ENCODE results near the gene UBE2I. TPM values are rescaled to one million over a fixed set of nuclear protein-coding genes. Genes with fewer than 3 reads are reported as not detected.

Gene UBE2I
- total RNA-seq, 4 donors from 2014 or later, result 25.9 to 133 (median 63.0) TPM

DNA sequence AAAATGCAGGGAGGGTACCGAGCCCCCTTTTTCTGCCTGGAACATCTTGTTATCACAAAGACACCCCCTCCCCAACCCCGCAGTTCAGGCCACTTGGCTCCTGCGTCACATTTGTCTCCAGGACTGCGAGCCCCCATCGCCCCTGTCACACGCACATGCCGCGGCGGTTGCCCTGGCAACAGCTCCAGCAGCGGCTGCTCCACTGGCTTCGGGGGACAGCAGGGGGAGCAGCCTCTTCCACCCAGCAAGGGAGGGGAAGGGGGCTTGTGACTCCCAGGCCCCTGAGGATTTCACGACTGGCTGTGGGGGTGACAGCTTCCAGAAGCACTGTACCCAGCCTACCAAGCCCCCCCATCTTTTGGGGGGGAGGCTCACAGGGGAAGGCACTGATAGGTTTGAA is 26.6 kb downstream of the UBE2I start:
- peaks cover 8 to 15% of the 10 kb centered on the region in 2 donors for H3K27me3 ChIP-seq

DNA sequence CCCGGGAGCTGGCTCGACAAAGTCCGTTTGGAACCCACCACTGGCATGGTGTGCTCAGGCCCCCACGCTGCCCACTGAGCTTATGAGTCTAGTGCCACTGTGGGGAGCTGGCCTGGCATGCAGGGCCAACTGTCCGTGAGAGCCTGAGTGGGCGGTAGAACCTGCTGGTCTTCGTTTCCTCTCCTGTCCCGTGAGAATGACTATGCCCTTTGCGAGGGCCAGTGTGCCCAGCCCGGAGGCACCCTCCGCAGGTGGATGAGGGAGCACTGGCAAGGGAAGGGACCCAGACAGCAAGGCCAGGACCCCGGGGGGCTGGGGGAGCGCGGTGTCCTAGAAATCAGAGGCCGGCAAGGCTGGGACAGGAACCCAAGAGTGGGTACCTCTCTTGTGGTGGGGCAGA is 27.2 kb downstream of the UBE2I start:
- DNase-seq, result no peak
- no peak overlapping the region for H3K4me3 ChIP-seq
- no peaks in the 10 kb centered on the region for H3K36me3 ChIP-seq
- intact Hi-C loops (cut with DNase I; ENCODE audit: low total_unique reads), result no loop called here
- TF ChIP-seq, protein P1, sequence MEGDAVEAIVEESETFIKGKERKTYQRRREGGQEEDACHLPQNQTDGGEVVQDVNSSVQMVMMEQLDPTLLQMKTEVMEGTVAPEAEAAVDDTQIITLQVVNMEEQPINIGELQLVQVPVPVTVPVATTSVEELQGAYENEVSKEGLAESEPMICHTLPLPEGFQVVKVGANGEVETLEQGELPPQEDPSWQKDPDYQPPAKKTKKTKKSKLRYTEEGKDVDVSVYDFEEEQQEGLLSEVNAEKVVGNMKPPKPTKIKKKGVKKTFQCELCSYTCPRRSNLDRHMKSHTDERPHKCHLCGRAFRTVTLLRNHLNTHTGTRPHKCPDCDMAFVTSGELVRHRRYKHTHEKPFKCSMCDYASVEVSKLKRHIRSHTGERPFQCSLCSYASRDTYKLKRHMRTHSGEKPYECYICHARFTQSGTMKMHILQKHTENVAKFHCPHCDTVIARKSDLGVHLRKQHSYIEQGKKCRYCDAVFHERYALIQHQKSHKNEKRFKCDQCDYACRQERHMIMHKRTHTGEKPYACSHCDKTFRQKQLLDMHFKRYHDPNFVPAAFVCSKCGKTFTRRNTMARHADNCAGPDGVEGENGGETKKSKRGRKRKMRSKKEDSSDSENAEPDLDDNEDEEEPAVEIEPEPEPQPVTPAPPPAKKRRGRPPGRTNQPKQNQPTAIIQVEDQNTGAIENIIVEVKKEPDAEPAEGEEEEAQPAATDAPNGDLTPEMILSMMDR (IDR thresholded peaks at IDR 0.05), result no peak
- TF ChIP-seq POLR2A (IDR thresholded peaks at IDR 0.05), result no peak
- peaks cover 8 to 15% of the 10 kb centered on the region in 2 donors for H3K27me3 ChIP-seq
- H3K9me3 ChIP-seq, result no peaks in the 10 kb centered on the region
- no peak overlapping the region for H3K27ac ChIP-seq
- H3K4me1 ChIP-seq, result peaks cover 0 to 9% of the 10 kb centered on the region in 2 donors

More for the DNA sequence above, 26.6 kb downstream of the UBE2I start:
- Histone ChIP-seq H3K9me3 (no peaks in the 10 kb centered on the region), H3K4me3 (no peak overlapping the region), H3K36me3 (no peaks in the 10 kb centered on the region), H3K4me1 (peaks cover 0 to 9% of the 10 kb centered on the region in 2 donors), H3K27ac (no peak overlapping the region)
- intact Hi-C loops (cut with DNase I; ENCODE audit: low total_unique reads), result no loop called here
- no peak for DNase-seq
- no peak for TF ChIP-seq POLR2A (IDR thresholded peaks at IDR 0.05)
- TF ChIP-seq, protein P1 (IDR thresholded peaks at IDR 0.05), result no peak

DNA sequence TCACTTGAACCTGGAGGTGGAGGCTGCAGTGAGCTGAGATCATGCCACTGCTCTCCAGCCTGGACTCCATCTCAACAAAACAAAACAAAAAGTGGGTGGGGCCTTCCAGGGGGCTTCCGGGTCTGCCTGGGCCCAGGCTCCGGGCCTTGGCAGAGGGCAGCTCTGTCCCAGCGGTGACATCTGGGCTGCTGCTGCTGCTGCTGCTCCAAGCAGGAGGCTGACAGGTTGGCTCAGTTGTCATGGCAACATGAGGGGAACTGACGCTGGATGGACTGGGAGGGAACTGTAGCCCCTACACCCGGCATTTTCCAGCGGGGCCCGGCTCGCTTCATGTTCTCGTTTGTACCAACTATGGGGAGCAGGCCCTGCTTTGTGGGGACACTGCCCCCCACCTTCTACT is 28.1 kb downstream of the UBE2I start:
- peaks cover 0 to 9% of the 10 kb centered on the region in 2 donors for H3K4me1 ChIP-seq
- TF ChIP-seq POLR2A (IDR thresholded peaks at IDR 0.05), result no peak
- TF ChIP-seq, protein P1 (IDR thresholded peaks at IDR 0.05), result no peak
- intact Hi-C loops (cut with DNase I; ENCODE audit: low total_unique reads), result no loop called here
- H3K4me3 ChIP-seq, result no peak overlapping the region
- peaks cover 8 to 18% of the 10 kb centered on the region in 2 donors for H3K27me3 ChIP-seq
- H3K27ac ChIP-seq, result no peak overlapping the region
- H3K36me3 ChIP-seq, result no peaks in the 10 kb centered on the region
- no peak for DNase-seq
- H3K9me3 ChIP-seq, result no peaks in the 10 kb centered on the region

DNA sequence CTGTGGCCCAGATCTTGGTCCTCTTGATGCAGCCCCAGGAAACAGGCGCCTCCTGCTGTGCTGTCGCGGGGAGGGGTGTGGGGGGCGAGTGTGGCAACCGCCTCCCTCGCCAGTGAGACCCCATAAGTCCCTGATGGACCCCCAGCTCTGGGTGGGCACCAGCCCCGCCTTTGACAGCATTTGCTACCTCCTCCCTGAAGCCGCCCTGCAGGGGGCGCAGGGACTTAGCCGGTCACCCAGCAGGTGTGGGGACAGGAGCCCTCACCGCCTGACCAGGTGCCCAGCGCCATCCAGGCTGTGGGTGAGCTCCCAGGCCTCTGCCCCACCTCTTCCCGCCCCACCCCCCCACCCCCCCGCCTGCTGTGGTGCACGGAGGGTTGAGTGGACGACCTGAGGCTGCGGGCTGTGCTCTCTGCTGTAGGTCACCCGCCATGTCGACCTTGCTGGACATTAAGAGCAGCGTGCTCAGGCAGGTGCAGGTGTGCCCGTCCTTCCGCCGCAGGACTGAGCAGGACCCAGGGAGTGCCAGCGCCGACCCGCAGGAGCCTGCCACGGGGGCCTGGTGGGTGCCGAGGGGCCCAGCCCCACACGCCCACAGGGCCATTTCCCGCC is 28.8 kb downstream of the UBE2I start:
- no peak for DNase-seq
- no peaks in the 10 kb centered on the region for H3K9me3 ChIP-seq
- H3K36me3 ChIP-seq, result no peaks in the 10 kb centered on the region
- peaks cover 8 to 18% of the 10 kb centered on the region in 2 donors for H3K27me3 ChIP-seq
- intact Hi-C loops (cut with DNase I; ENCODE audit: low total_unique reads), result no loop called here
- H3K27ac ChIP-seq, result no peak overlapping the region
- H3K4me1 ChIP-seq, result peaks cover 0 to 9% of the 10 kb centered on the region in 2 donors
- no peak for TF ChIP-seq POLR2A (IDR thresholded peaks at IDR 0.05)
- TF ChIP-seq, protein P1 (IDR thresholded peaks at IDR 0.05), result no peak
- no peak overlapping the region for H3K4me3 ChIP-seq

DNA sequence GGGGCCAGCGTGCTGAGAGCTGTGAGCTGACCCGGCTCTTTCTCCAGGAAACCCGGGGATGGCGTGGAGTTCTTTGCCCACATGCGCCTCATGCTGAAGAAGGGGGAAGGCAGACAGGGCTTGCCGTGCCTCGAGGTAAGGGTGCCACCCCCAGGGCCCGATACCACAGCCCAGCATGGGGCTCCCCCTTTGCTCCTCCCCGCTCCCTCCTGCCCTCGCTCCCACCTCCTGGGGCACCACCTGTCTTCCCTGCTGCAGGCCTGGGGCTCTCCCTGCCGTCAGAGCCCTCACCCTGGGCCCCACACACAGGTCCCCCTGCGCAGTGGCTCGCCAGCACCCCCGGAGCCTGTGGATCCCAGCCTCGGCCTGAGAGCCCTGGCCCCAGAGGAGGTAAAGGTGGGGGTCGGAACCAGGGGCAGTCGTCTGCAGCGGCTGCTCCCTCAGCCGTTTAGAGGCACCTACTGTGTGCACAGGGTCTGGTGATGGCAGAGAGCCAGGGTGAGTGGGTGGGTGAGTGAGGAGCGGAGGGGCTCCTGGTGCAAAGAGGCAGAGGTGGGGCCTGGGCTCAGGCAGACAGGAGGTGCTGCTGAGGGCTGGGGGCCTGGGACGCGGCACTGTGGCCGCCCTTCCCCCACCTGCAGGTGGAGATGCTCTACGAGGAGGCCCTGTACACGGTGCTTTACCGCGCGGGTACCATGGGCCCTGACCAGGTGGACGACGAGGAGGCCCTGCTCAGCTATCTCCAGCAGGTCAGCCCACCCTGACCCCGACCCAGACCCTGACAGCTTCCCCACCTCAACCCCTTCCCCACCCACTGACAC is 29.6 kb downstream of the UBE2I start:
- Histone ChIP-seq H3K4me3 (no peak overlapping the region), H3K9me3 (no peaks in the 10 kb centered on the region), H3K4me1 (peaks cover 0 to 3% of the 10 kb centered on the region in 2 donors), H3K27ac (no peak overlapping the region), H3K27me3 (peaks cover 6 to 13% of the 10 kb centered on the region in 2 donors), H3K36me3 (no peaks in the 10 kb centered on the region)
- no peak for DNase-seq
- no peak for TF ChIP-seq POLR2A (IDR thresholded peaks at IDR 0.05)
- TF ChIP-seq, protein P1 (IDR thresholded peaks at IDR 0.05), result no peak
- intact Hi-C loops (cut with DNase I; ENCODE audit: low total_unique reads), result no loop called here
